Osteocyte (in vitro differentiated cells): ENCODE measurements around the gene PTPRJ. TPM values are rescaled to one million over a fixed set of nuclear protein-coding genes. Genes with fewer than 3 reads are reported as not detected.

Source experiments
- DNase-seq: peaks from one replicate; pipeline ENCODE4 v3.0.0; 2021; ENCODE audit warnings: mixed read lengths; ENCODE audit not compliant: unreplicated experiment; ENCODE audit errors: extremely low spot score
- H3K27ac Mint-ChIP-seq: one replicate; pipeline ENCODE4 v1.8.0; 2021; ENCODE audit warnings: mild to moderate bottlenecking, mixed read lengths; ENCODE audit not compliant: unreplicated experiment
- H3K27me3 Mint-ChIP-seq: one replicate; pipeline ENCODE4 v1.8.0; 2021; ENCODE audit warnings: mixed read lengths; ENCODE audit not compliant: unreplicated experiment
- H3K36me3 Mint-ChIP-seq: one replicate; pipeline ENCODE4 v1.8.0; 2021; ENCODE audit warnings: mixed read lengths; ENCODE audit not compliant: unreplicated experiment
- H3K4me1 Mint-ChIP-seq: one replicate; pipeline ENCODE4 v1.8.0; 2021; ENCODE audit warnings: mixed read lengths; ENCODE audit not compliant: unreplicated experiment
- H3K4me3 Mint-ChIP-seq: one replicate; pipeline ENCODE4 v1.8.0; 2021; ENCODE audit warnings: mild to moderate bottlenecking, moderate library complexity, mixed read lengths; ENCODE audit not compliant: unreplicated experiment
- H3K9me3 Mint-ChIP-seq: one replicate; pipeline ENCODE4 v1.8.0; 2021; ENCODE audit warnings: mixed read lengths; ENCODE audit not compliant: unreplicated experiment
- total RNA-seq: library from RNA; stranded (reverse); gene quantifications from 2 replicates; pipeline ENCODE4 v1.2.1, GENCODE V29; 2021
- TF ChIP-seq, protein P1 (sequence below): fragments of 200-600 bp; sonication (generic); IDR thresholded peaks from 2 replicates; pipeline ENCODE4 v1.5.0; 2021; ENCODE audit warnings: antibody characterized with exemption, mild to moderate bottlenecking, moderate library complexity

PTPRJ gene
- total RNA-seq, 1 donor from 2014 or later: 16.6 TPM

GRCh38 chr11:48087974-48088681, 107.8 kb downstream of the PTPRJ start:
- TF ChIP-seq, protein P1, sequence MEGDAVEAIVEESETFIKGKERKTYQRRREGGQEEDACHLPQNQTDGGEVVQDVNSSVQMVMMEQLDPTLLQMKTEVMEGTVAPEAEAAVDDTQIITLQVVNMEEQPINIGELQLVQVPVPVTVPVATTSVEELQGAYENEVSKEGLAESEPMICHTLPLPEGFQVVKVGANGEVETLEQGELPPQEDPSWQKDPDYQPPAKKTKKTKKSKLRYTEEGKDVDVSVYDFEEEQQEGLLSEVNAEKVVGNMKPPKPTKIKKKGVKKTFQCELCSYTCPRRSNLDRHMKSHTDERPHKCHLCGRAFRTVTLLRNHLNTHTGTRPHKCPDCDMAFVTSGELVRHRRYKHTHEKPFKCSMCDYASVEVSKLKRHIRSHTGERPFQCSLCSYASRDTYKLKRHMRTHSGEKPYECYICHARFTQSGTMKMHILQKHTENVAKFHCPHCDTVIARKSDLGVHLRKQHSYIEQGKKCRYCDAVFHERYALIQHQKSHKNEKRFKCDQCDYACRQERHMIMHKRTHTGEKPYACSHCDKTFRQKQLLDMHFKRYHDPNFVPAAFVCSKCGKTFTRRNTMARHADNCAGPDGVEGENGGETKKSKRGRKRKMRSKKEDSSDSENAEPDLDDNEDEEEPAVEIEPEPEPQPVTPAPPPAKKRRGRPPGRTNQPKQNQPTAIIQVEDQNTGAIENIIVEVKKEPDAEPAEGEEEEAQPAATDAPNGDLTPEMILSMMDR: no peak
- no peaks in the 10 kb centered on the region for H3K9me3 Mint-ChIP-seq
- DNase-seq: no peak
- no peak overlapping the region for H3K27ac Mint-ChIP-seq
- no peaks in the 10 kb centered on the region for H3K36me3 Mint-ChIP-seq
- H3K4me3 Mint-ChIP-seq: no peak overlapping the region
- H3K27me3 Mint-ChIP-seq: no peaks in the 10 kb centered on the region
- peaks cover 21% of the 10 kb centered on the region for H3K4me1 Mint-ChIP-seq

GRCh38 chr11:48088682-48089050, 108.3 kb downstream of the PTPRJ start:
- no peaks in the 10 kb centered on the region for H3K9me3 Mint-ChIP-seq
- H3K4me1 Mint-ChIP-seq: peaks cover 19% of the 10 kb centered on the region
- no peak overlapping the region for H3K27ac Mint-ChIP-seq
- no peaks in the 10 kb centered on the region for H3K36me3 Mint-ChIP-seq
- H3K27me3 Mint-ChIP-seq: no peaks in the 10 kb centered on the region
- TF ChIP-seq, protein P1: no peak
- no peak for DNase-seq
- H3K4me3 Mint-ChIP-seq: no peak overlapping the region

- Mint-ChIP-seq H3K9me3 (no peaks in the 10 kb centered on the region), H3K4me3 (no peak overlapping the region), H3K4me1 (peaks cover 19% of the 10 kb centered on the region), H3K27ac (no peak overlapping the region), H3K27me3 (no peaks in the 10 kb centered on the region), H3K36me3 (no peaks in the 10 kb centered on the region)
- TF ChIP-seq, protein P1: no peak
- DNase-seq: no peak
These were observed 109.8 kb downstream of the PTPRJ start for GRCh38 chr11:48090174-48090573.

GRCh38 chr11:48091426-48092102, 111.2 kb downstream of the PTPRJ start:
- H3K4me1 Mint-ChIP-seq: peaks cover 26% of the 10 kb centered on the region
- H3K27ac Mint-ChIP-seq: no peak overlapping the region
- H3K36me3 Mint-ChIP-seq: no peaks in the 10 kb centered on the region
- DNase-seq: peak; percentile 25
- H3K27me3 Mint-ChIP-seq: no peaks in the 10 kb centered on the region
- TF ChIP-seq, protein P1: no peak
- H3K9me3 Mint-ChIP-seq: no peaks in the 10 kb centered on the region
- no peak overlapping the region for H3K4me3 Mint-ChIP-seq

DNA sequence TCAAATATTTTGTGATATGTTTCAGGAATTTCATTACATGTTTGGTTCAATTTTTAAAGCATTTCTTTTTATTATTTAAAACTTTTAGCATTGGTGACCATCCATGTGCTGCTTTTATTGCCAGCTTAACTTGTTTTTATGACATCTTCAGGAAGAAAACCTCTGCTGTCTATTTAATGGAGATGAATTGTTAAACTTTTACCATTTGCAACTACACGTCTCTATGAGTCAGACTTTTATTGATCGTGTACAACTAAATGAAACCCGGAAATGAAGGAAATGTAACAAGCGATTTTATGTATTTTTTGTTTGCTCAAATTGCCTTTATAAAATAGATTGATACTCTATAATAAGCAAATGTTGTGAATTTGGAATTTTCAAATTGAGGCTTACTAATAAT, 113.0 kb downstream of the PTPRJ start:
- no peak overlapping the region for H3K27ac Mint-ChIP-seq
- no peak for DNase-seq
- no peaks in the 10 kb centered on the region for H3K9me3 Mint-ChIP-seq
- no peak overlapping the region for H3K4me3 Mint-ChIP-seq
- H3K36me3 Mint-ChIP-seq: no peaks in the 10 kb centered on the region
- H3K4me1 Mint-ChIP-seq: peaks cover 28% of the 10 kb centered on the region
- no peaks in the 10 kb centered on the region for H3K27me3 Mint-ChIP-seq
- TF ChIP-seq, protein P1: no peak
